ENCODE results near the gene SORCS2. TPM values are rescaled to one million over a fixed set of nuclear protein-coding genes. Genes with fewer than 3 reads are reported as not detected.

Gene SORCS2
- total RNA-seq, 1 donor from 2014 or later, result 13.4 TPM

- H3K4me3 Mint-ChIP-seq, result no peak overlapping the region
- no peak for TF ChIP-seq CTCF (conservative IDR thresholded peaks at IDR 0.05)
- H3K27ac Mint-ChIP-seq, result peak overlapping the region; percentile 6
- no peaks in the 10 kb centered on the region for H3K36me3 Mint-ChIP-seq
- H3K9me3 Mint-ChIP-seq, result no peaks in the 10 kb centered on the region
- peak; percentile 42 for DNase-seq (ENCODE audit: extremely low spot score, unreplicated experiment)
- H3K4me1 Mint-ChIP-seq (ENCODE audit: unreplicated experiment), result peaks cover 48% of the 10 kb centered on the region
- H3K27me3 Mint-ChIP-seq, result peaks cover 22% of the 10 kb centered on the region
These were observed 34.7 kb upstream of the SORCS2 start for GRCh38 chr4:7157666-7158065.

- DNase-seq (ENCODE audit: extremely low spot score, unreplicated experiment), result no peak
- Mint-ChIP-seq H3K36me3 (no peaks in the 10 kb centered on the region), H3K27ac (peak overlapping the region; percentile 6), H3K27me3 (peaks cover 20% of the 10 kb centered on the region), H3K4me3 (no peak overlapping the region), H3K4me1 (ENCODE audit: unreplicated experiment) (peaks cover 48% of the 10 kb centered on the region), H3K9me3 (no peaks in the 10 kb centered on the region)
- no peak for TF ChIP-seq CTCF (conservative IDR thresholded peaks at IDR 0.05)
These were observed 34.1 kb upstream of the SORCS2 start for GRCh38 chr4:7158081-7158750.

- Mint-ChIP-seq H3K27ac (no peak overlapping the region), H3K4me1 (ENCODE audit: unreplicated experiment) (peaks cover 48% of the 10 kb centered on the region), H3K9me3 (no peaks in the 10 kb centered on the region), H3K36me3 (no peaks in the 10 kb centered on the region), H3K27me3 (peaks cover 22% of the 10 kb centered on the region), H3K4me3 (no peak overlapping the region)
- DNase-seq (ENCODE audit: extremely low spot score, unreplicated experiment), result peak; percentile 51
- no peak for TF ChIP-seq CTCF (conservative IDR thresholded peaks at IDR 0.05)
These were observed 33.3 kb upstream of the SORCS2 start for GRCh38 chr4:7158991-7159390.

GRCh38 chr4:7159923-7160322 lies 32.4 kb upstream of the SORCS2 start:
- peaks cover 48% of the 10 kb centered on the region for H3K4me1 Mint-ChIP-seq (ENCODE audit: unreplicated experiment)
- H3K27ac Mint-ChIP-seq, result peak overlapping the region; percentile 12
- H3K27me3 Mint-ChIP-seq, result peaks cover 22% of the 10 kb centered on the region
- H3K36me3 Mint-ChIP-seq, result no peaks in the 10 kb centered on the region
- no peaks in the 10 kb centered on the region for H3K9me3 Mint-ChIP-seq
- DNase-seq (ENCODE audit: extremely low spot score, unreplicated experiment), result no peak
- TF ChIP-seq CTCF (conservative IDR thresholded peaks at IDR 0.05), result no peak
- no peak overlapping the region for H3K4me3 Mint-ChIP-seq

- no peaks in the 10 kb centered on the region for H3K9me3 Mint-ChIP-seq
- H3K27me3 Mint-ChIP-seq, result peaks cover 22% of the 10 kb centered on the region
These were observed 31.9 kb upstream of the SORCS2 start for GRCh38 chr4:7160439-7160838.

More at GRCh38 chr4:7160439-7160838, 31.9 kb upstream of the SORCS2 start:
- Mint-ChIP-seq H3K27ac (peak overlapping the region; percentile 16), H3K4me1 (ENCODE audit: unreplicated experiment) (peaks cover 45% of the 10 kb centered on the region), H3K36me3 (no peaks in the 10 kb centered on the region), H3K4me3 (no peak overlapping the region)
- TF ChIP-seq CTCF (conservative IDR thresholded peaks at IDR 0.05), result no peak
- no peak for DNase-seq (ENCODE audit: extremely low spot score, unreplicated experiment)
